KOPT-K1 (cell line): Measurements from ENCODE around the gene PIGR.

Experiments
- H3K27ac ChIP-seq: fragments of 200-600 bp; sonication (generic); 2 replicates; pipeline ENCODE4 v1.5.1; 2016; ENCODE audit warnings: antibody characterized with exemption, mild to moderate bottlenecking, low read depth, low read length; ENCODE audit not compliant: poor library complexity, severe bottlenecking
- H3K36me3 ChIP-seq: fragments of 200-600 bp; sonication (generic); 2 replicates; pipeline ENCODE4 v1.5.1; 2017; ENCODE audit warnings: antibody characterized with exemption, mild to moderate bottlenecking, low read length, moderate library complexity; ENCODE audit not compliant: insufficient read depth
- H3K9me3 ChIP-seq: fragments of 200-600 bp; sonication (generic); 2 replicates; pipeline ENCODE4 v1.5.1; 2017; ENCODE audit warnings: antibody characterized with exemption, low read length, mild to moderate bottlenecking; ENCODE audit not compliant: insufficient read depth, poor library complexity, severe bottlenecking

PIGR gene

GRCh38 chr1:206946261-206946660 lies at the start of gene PIGR:
TSS of gene PIGR (minus strand) at chr1:206946466. CDS start at chr1:206940531, 5,935 bp downstream.
- Histone ChIP-seq H3K36me3 (no peaks in the 10 kb centered on the region), H3K27ac (no peak within 1 kb of the TSS), H3K9me3 (no peaks in the 10 kb centered on the region)

GRCh38 chr1:206992790-206993189 lies 46.5 kb upstream of the PIGR start:
- Histone ChIP-seq H3K27ac (no peak overlapping the region), H3K36me3 (no peaks in the 10 kb centered on the region), H3K9me3 (no peaks in the 10 kb centered on the region)

DNA sequence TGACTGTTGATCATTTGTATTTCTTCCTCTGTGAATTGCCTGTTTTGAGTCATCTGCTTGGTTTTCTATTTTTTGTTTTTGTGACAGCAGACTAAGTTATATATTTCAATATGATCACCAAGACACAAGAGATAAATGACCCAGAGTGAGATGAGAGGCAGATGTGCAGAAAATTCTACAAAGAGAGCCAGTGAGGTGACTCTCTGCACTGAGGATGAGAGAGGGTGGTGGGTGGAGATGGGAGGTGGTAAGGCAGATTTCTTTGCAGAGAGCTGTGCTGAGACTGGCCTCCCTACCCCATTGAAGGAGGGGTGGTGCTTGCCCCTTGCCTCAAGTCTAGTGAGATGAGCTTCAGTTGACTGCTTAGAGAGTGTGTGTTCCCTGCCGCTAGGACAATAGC lies 41.6 kb upstream of the PIGR start:
- no peaks in the 10 kb centered on the region for H3K9me3 ChIP-seq
- no peaks in the 10 kb centered on the region for H3K36me3 ChIP-seq
- H3K27ac ChIP-seq, result no peak overlapping the region

DNA sequence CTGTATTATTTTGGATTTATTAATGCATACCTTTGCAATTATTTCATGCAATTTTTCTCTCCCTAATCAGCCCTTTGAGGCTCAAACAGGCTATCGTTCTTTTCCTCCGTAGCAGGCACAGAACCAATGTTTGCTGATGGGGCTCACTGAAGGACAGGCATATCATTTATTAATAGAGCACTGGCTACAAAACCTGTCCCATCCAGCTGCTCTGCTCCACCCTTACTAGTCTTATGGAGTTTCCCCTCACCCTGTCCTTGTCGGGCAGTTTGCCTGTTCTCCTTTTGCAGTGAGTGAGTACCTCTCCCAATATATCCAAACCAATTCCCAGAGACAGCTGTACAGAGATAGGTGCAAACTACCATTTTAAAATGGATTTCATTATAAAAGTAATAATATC lies 40.6 kb upstream of the PIGR start:
- Histone ChIP-seq H3K36me3 (no peaks in the 10 kb centered on the region), H3K27ac (no peak overlapping the region), H3K9me3 (no peaks in the 10 kb centered on the region)

DNA sequence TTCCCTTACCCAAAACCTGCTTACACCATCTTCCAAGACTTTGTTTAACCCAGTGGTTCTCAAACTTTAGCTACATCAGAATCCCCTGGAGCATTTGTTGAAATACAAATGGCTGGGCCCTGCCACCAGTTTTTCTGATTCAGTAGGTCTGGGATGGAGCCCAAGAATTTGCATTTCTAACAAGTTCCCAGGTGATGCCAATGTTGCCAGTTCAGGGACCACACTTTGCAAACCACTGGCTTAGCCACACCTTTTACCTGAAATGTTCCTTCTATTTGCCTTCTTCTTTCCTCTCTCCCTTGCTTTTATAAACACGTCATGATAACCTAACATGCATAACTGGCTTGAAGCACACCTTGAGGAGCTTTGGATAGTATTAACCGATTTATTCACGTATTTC lies 40.1 kb upstream of the PIGR start:
- no peaks in the 10 kb centered on the region for H3K36me3 ChIP-seq
- no peak overlapping the region for H3K27ac ChIP-seq
- H3K9me3 ChIP-seq, result no peaks in the 10 kb centered on the region

DNA sequence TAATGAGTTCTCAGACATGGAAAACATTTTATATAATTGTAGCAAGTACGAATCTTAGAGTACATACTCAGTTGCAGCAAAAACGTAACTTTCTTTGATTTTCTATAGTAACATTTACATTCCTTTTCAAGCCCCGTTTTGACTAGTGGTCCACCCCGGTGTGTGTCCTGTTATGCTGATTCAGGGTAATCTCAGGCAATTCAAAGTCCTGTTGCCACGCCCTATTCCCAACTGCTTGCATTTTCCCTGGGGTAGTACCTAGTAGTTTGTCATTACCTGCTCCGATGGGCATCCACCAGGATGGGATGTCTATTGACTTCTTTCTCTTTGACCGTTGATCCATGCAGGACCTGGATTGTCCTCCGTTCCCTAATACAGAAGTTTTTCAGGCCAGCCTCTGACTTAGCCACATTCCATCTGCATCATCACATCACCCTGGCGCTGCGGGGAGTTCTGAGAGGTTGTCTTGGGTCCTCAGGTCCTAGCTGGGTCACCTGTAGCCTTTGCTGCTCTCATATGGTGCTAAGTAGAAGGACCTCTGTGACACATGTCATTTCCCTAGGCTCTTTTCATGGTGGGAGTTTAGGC lies 39.0 kb upstream of the PIGR start:
- no peak overlapping the region for H3K27ac ChIP-seq
- no peaks in the 10 kb centered on the region for H3K9me3 ChIP-seq
- H3K36me3 ChIP-seq, result no peaks in the 10 kb centered on the region

DNA sequence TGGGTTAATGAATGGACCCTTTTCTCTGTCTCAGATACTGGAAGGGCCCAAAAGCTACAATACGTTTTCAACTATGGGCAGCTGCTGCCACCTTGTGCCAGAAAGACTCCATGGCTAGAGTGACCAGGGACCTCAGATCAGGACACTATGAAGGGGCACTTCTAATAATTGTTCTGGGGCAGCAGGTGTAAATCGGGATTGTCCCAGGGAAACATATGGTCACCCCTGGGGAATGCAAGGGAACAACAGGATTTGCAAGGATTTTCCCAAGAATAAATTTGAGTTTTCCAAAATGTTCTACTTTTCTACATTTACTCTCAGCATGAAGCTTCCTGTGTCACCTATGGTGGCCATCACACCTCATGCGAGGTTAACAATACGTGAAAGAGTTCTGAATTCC lies 36.0 kb upstream of the PIGR start:
- H3K27ac ChIP-seq, result no peak overlapping the region
- no peaks in the 10 kb centered on the region for H3K9me3 ChIP-seq
- H3K36me3 ChIP-seq, result no peaks in the 10 kb centered on the region

DNA sequence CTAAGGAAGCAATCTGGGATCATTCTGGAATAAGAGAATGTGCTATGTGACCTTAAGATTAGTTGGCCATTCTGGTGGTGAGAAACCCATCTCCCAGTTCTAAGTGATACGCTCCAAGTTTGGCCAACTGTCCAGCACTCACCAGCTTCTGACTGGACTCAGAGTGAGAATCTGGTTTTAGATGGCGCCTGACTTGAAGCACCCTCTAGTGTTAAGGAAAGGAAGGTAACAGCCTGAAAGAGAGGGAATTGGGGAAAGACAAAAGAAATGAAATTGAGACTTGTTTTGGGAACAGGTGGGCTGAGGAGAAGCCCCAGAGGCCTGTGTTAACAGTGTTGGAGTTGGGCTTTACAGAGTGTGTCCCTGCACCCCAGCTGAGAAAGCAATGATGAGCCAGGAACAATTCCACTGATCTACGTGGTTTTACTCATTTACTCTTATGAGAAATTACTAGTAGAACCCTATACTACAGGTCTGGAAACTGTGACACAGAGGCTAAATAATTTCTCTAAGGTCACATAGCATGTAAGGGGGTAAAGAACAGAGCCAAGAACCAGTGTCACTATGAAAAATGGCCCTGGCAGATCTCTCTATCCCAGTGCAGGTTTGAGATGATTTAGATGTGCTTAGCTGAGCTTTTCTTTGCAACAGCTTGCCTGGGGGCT lies 33.2 kb upstream of the PIGR start:
- no peaks in the 10 kb centered on the region for H3K36me3 ChIP-seq
- H3K9me3 ChIP-seq, result no peaks in the 10 kb centered on the region
- no peak overlapping the region for H3K27ac ChIP-seq

GRCh38 chr1:206978259-206978658 lies 32.0 kb upstream of the PIGR start:
- H3K27ac ChIP-seq, result no peak overlapping the region
- no peaks in the 10 kb centered on the region for H3K36me3 ChIP-seq
- H3K9me3 ChIP-seq, result no peaks in the 10 kb centered on the region

GRCh38 chr1:206975306-206975705 lies 29.0 kb upstream of the PIGR start:
- no peaks in the 10 kb centered on the region for H3K36me3 ChIP-seq
- H3K9me3 ChIP-seq, result no peaks in the 10 kb centered on the region
- no peak overlapping the region for H3K27ac ChIP-seq

DNA sequence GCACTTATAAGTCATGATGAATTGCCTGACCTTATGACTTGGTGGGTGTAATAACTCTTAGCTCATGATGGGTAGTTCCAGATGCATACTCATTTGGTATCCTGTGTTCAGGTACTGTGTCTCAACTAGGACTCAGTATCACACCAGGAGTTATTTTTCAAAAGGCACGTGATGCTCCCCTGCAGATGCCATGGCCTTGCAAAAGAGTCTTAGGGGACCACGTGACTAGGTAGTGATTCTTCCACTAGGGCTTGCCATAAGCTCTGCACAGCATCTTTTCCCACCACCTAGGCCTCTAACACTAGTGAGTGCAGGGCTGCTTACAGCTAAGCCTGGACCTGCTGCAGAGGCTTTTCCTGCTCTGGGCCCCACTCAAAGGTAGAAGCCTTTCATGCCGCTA lies 27.9 kb upstream of the PIGR start:
- H3K9me3 ChIP-seq, result no peaks in the 10 kb centered on the region
- no peaks in the 10 kb centered on the region for H3K36me3 ChIP-seq
- no peak overlapping the region for H3K27ac ChIP-seq

GRCh38 chr1:206972728-206973127 lies 26.5 kb upstream of the PIGR start:
- no peak overlapping the region for H3K27ac ChIP-seq
- no peaks in the 10 kb centered on the region for H3K9me3 ChIP-seq
- H3K36me3 ChIP-seq, result no peaks in the 10 kb centered on the region

GRCh38 chr1:206971029-206971655 lies 24.9 kb upstream of the PIGR start:
- H3K9me3 ChIP-seq, result no peaks in the 10 kb centered on the region
- no peaks in the 10 kb centered on the region for H3K36me3 ChIP-seq
- H3K27ac ChIP-seq, result no peak overlapping the region

DNA sequence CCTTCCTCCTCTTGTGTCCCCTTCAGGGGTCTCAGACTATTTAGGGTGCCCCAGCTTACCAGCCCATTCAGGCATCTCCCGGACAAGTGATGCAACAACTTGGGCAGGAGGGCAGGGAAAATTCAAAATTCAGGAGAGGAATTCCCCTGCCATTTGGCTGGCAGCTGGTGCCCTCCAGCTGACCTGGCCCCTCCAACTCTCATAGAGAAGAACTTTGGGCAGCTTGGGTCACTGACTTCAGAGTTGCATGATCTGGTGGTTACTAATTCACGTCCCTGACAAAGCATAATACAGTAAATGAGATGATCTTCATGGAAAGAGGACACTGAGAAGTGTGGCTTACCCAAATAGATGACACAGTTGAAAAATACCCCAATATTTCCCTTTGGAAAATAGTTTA lies 24.2 kb upstream of the PIGR start, which contains the start of gene FCAMR:
TSS of gene FCAMR (minus strand) at position 15 of the 400 bp plus-strand sequence. CDS start 335 bp downstream, outside the sequence.
- Histone ChIP-seq H3K9me3 (no peaks in the 10 kb centered on the region), H3K36me3 (no peaks in the 10 kb centered on the region), H3K27ac (no peak within 1 kb of the TSS)

GRCh38 chr1:206969090-206969489 lies 22.8 kb upstream of the PIGR start:
- H3K36me3 ChIP-seq, result no peaks in the 10 kb centered on the region
- no peaks in the 10 kb centered on the region for H3K9me3 ChIP-seq
- H3K27ac ChIP-seq, result no peak overlapping the region
